ENCODE measurements around the gene TPRA1. TPM values are rescaled to one million over a fixed set of nuclear protein-coding genes. Genes with fewer than 3 reads are reported as not detected.

Gene TPRA1
- total RNA-seq, 1 experiment from 2014 or later: 35.1 TPM

DNA sequence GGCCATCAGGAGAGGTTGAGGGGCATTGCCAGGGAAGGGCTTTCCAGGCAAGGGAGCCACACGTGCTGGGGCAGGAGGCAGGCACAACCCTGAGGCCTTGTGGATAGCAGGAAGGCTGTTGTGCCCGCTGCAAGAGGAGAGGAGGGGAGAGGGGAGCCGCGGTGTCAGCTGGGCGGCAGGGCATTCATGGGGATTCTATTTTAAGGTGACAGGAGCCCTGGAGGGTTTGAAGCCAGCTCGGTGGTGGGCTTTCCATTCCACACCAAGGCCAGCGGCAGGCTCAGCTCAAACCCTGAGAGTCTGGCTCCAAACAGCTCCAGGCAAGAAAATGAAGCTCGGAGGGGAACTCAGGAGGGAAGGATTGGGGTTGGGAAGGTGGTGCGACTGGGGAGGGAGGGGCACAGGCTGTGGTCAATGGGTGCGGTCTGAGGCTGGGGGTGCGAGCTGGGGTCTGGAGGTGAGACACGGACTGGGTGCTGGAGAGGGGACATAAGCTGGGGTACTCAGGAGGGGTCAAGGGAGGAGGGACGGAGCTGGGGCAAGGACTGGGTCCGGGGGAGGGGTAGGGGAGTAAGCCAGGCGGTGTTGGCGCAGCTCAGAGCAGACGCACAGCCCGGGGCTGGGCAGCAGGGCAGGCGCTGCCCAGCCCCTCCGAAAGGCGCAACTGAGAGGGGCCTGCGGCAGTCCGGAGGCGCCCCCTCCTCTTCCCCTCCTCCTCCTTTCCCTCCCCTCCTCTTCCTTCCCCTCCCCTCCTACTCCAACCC, 43.4 kb downstream of the TPRA1 start:
- peak overlapping the region; percentile 96 for H3K4me2 ChIP-seq (ENCODE audit: low read length)
- peak overlapping the region in 1 of 2 experiments; percentile 15; a peak in 1 of 4 replicates for H3K4me3 ChIP-seq (replicated peaks in 1 of 2; ENCODE audit: low read depth in 1 of 2, low read length in 2 of 2)
- H2AFZ ChIP-seq (ENCODE audit: low read depth, low read length, poor library complexity, severe bottlenecking): no peak overlapping the region
- DNase-seq (ENCODE audit: low read depth, low spot score) (no peak), ATAC-seq (no peak; the same call in 1 of the 2 replicates)
- H3K9me3 ChIP-seq (ENCODE audit: control insufficient read depth in 1 of 2, insufficient read depth in 1 of 2, low read depth in 1 of 2, low read length in 2 of 2): no peaks in the 10 kb centered on the region
- peaks cover 10 to 23% of the 10 kb centered on the region in 2 experiments; a peak in 3 of 4 replicates for H3K4me1 ChIP-seq (ENCODE audit: control insufficient read depth in 1 of 2, insufficient read depth in 2 of 2, low read length in 2 of 2)
- intact Hi-C loops (cut with micrococcal nuclease): loop anchor here (10.0 kb wide), 2 partner anchors 172 to 1412 kb away; no protein-coding TSS in a partner anchor
- H3K9ac ChIP-seq (ENCODE audit: low read length): no peak overlapping the region
- H3K27me3 ChIP-seq (ENCODE audit: insufficient read depth, low read length): no peaks in the 10 kb centered on the region
- H3K36me3 ChIP-seq (ENCODE audit: control insufficient read depth in 1 of 2, insufficient read depth in 2 of 2, low read length in 2 of 2): no peaks in the 10 kb centered on the region
- no peaks in the 10 kb centered on the region for H4K20me1 ChIP-seq (ENCODE audit: insufficient read depth)
- RAD21 ChIA-PET (ENCODE audit: low non-redundant PET in 1 of 2, low total read pairs in 2 of 2, uncharacterized antibody in 2 of 2, unreplicated experiment in 2 of 2): interaction anchor here in 1 of 2 experiments (0.9 kb wide), 1 partner anchor 91 kb away, joined by 3 read pairs; no protein-coding TSS in a partner anchor
- CTCF ChIA-PET: interaction anchor here (0.6 to 2.8 kb wide), 8 partner anchors 10 to 810 kb away, joined by 3 to 14 read pairs (median 4); no protein-coding TSS in a partner anchor
- no peaks in the 10 kb centered on the region for H3K79me2 ChIP-seq (ENCODE audit: insufficient read depth, low read length)
- H3K27ac ChIP-seq (ENCODE audit: low read depth, low read length): no peak overlapping the region; the same call in 1 of the 2 replicates
- TF ChIP-seq CEBPB (IDR thresholded peaks at IDR 0.05; ENCODE audit: low read depth): no peak
- TF ChIP-seq EGR1 (IDR thresholded peaks at IDR 0.05; ENCODE audit: low read depth): no peak
- TF ChIP-seq SP1 (IDR thresholded peaks at IDR 0.05; ENCODE audit: low read depth): no peak
- no peak for TF ChIP-seq TCF7L2 (IDR thresholded peaks at IDR 0.05; ENCODE audit: borderline replicate concordance, extremely low read depth, insufficient read depth, insufficient read length)
- TF ChIP-seq, protein P1, sequence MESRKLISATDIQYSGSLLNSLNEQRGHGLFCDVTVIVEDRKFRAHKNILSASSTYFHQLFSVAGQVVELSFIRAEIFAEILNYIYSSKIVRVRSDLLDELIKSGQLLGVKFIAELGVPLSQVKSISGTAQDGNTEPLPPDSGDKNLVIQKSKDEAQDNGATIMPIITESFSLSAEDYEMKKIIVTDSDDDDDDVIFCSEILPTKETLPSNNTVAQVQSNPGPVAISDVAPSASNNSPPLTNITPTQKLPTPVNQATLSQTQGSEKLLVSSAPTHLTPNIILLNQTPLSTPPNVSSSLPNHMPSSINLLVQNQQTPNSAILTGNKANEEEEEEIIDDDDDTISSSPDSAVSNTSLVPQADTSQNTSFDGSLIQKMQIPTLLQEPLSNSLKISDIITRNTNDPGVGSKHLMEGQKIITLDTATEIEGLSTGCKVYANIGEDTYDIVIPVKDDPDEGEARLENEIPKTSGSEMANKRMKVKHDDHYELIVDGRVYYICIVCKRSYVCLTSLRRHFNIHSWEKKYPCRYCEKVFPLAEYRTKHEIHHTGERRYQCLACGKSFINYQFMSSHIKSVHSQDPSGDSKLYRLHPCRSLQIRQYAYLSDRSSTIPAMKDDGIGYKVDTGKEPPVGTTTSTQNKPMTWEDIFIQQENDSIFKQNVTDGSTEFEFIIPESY (IDR thresholded peaks at IDR 0.05; ENCODE audit: extremely low read depth, insufficient replicate concordance, low read length): no peak
- TF ChIP-seq ZNF274 (IDR thresholded peaks at IDR 0.05; ENCODE audit: low read depth, low read length): no peak
- TF ChIP-seq, protein P2, sequence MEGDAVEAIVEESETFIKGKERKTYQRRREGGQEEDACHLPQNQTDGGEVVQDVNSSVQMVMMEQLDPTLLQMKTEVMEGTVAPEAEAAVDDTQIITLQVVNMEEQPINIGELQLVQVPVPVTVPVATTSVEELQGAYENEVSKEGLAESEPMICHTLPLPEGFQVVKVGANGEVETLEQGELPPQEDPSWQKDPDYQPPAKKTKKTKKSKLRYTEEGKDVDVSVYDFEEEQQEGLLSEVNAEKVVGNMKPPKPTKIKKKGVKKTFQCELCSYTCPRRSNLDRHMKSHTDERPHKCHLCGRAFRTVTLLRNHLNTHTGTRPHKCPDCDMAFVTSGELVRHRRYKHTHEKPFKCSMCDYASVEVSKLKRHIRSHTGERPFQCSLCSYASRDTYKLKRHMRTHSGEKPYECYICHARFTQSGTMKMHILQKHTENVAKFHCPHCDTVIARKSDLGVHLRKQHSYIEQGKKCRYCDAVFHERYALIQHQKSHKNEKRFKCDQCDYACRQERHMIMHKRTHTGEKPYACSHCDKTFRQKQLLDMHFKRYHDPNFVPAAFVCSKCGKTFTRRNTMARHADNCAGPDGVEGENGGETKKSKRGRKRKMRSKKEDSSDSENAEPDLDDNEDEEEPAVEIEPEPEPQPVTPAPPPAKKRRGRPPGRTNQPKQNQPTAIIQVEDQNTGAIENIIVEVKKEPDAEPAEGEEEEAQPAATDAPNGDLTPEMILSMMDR (IDR thresholded peaks at IDR 0.05 in 2 of 3, conservative IDR thresholded peaks at IDR 0.05 in 1 of 3; ENCODE audit: borderline replicate concordance in 1 of 3, insufficient read depth in 1 of 3, low read depth in 2 of 3, low read length in 2 of 3): no peak
- TF ChIP-seq, protein P3, sequence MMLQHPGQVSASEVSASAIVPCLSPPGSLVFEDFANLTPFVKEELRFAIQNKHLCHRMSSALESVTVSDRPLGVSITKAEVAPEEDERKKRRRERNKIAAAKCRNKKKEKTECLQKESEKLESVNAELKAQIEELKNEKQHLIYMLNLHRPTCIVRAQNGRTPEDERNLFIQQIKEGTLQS (IDR thresholded peaks at IDR 0.05): no peak
- no peak for TF ChIP-seq POLR2AphosphoS5 (IDR thresholded peaks at IDR 0.05; ENCODE audit: low read depth, low read length)
- TF ChIP-seq CBX3 (IDR thresholded peaks at IDR 0.05; ENCODE audit: low read depth): no peak
- TF ChIP-seq SIN3A (IDR thresholded peaks at IDR 0.05; ENCODE audit: low read depth): no peak
- BruUV-seq (replicated peaks): no TSS peak
- H3K9me2 ChIP-seq (ENCODE audit: insufficient read depth): no peaks in the 10 kb centered on the region
- POLR2A ChIA-PET: no interaction called here
